Stimulated activated naive B cell treated with anti-CD40 and anti-IgM and Interleukin-4, amounts not matched to agents 10 μg/mL and 1 μg/mL and 100 μg/mL, for 72 hours (primary cell): ENCODE data around the gene TMEM98.

Source experiments
- ATAC-seq, 2 donors: fragments of 150-1000 bp; cut with Tn5 transposase; replicated peaks; 2 replicates each; pipeline ENCODE4 v1.10.0; 2021; ENCODE audit warnings: moderate library complexity in 1 of 2
- DNase-seq: peaks from one replicate; pipeline ENCODE4 v3.0.0; 2021
- H3K27ac Mint-ChIP-seq: one replicate; pipeline ENCODE4 v1.8.0; 2022; ENCODE audit warnings: mild to moderate bottlenecking, mixed read lengths
- H3K27me3 Mint-ChIP-seq, 2 donors: one replicate each; pipeline ENCODE4 v1.8.0; 2022; ENCODE audit warnings: mixed read lengths in 2 of 2
- H3K36me3 Mint-ChIP-seq, 2 donors: one replicate each; pipeline ENCODE4 v1.8.0; 2022; ENCODE audit warnings: mixed read lengths in 2 of 2, mild to moderate bottlenecking in 1 of 2
- H3K4me1 Mint-ChIP-seq, 2 donors: one replicate each; pipeline ENCODE4 v1.8.0; 2022; ENCODE audit warnings: mixed read lengths in 2 of 2, mild to moderate bottlenecking in 1 of 2
- H3K4me3 Mint-ChIP-seq, 2 donors: one replicate each; pipeline ENCODE4 v1.8.0; 2022; ENCODE audit warnings: mild to moderate bottlenecking in 2 of 2, mixed read lengths in 2 of 2, moderate library complexity in 1 of 2
- H3K9me3 Mint-ChIP-seq, 2 donors: one replicate each; pipeline ENCODE4 v1.8.0; 2022; ENCODE audit warnings: mixed read lengths in 2 of 2, mild to moderate bottlenecking in 1 of 2

The TMEM98 gene

DNA sequence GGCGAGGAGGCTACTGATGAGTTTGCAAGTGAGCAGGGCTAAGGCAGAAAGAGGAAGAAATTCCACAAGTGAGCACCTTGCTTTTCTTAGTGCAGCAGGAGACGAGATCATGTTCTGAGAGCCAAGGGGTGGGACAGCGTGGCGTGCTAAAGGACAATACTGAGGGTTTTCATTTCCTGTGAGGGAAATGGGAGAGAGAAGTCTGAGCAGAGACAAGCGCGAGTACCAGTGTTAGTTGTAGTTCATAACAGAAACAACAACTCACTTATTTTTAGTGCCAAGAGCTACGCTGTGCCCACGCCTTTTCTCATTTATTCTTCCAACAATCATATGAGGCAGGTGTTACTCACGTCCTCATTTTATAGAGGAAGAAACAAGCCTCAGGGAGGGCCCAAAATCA lies 66.0 kb downstream of the TMEM98 start:
- H3K27me3 Mint-ChIP-seq = peaks cover 27 to 29% of the 10 kb centered on the region in 2 donors

More for the DNA sequence above, 66.0 kb downstream of the TMEM98 start:
- no peak overlapping the region for H3K27ac Mint-ChIP-seq
- peaks cover 4 to 6% of the 10 kb centered on the region in 2 donors for H3K4me1 Mint-ChIP-seq
- no peak overlapping the region for H3K4me3 Mint-ChIP-seq
- H3K9me3 Mint-ChIP-seq = peaks cover 4% of the 10 kb centered on the region in 2 donors
- ATAC-seq (no peak), DNase-seq (no peak)
- peaks cover 0 to 2% of the 10 kb centered on the region in 2 donors for H3K36me3 Mint-ChIP-seq
